ENCODE data around the gene EYS. TPM values are rescaled to one million over a fixed set of nuclear protein-coding genes. Genes with fewer than 3 reads are reported as not detected.

The EYS gene
- total RNA-seq, 1 donor from 2014 or later: not detected

DNA sequence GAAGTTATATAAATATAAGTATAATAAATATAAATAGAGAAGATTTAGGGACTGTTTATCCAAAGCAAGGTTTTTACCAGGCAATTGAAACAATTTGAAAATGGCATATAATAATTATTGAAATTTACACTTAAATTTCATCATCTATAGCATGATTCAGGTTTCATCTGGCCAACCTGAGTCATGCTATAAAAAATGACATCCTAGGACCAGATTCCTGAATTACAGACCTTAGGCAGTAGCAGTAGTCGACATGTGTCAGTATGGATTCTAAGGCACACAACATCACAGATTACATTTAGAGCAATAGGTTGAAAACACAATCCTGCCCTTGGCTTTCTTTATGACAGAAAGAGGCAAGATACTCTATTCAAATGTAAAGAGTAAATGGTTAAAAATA is 1479.2 kb downstream of the EYS start:
- DNase-seq (ENCODE audit: low read depth): no peak
- H3K27me3 ChIP-seq (ENCODE audit: control insufficient read depth, insufficient read depth, low read length): no peaks in the 10 kb centered on the region
- no peaks in the 10 kb centered on the region for H3K36me3 ChIP-seq (ENCODE audit: control insufficient read depth, insufficient read depth, low read length)
- no peak overlapping the region for H3K4me3 ChIP-seq (ENCODE audit: low read depth, low read length)
- TF ChIP-seq, protein P1, sequence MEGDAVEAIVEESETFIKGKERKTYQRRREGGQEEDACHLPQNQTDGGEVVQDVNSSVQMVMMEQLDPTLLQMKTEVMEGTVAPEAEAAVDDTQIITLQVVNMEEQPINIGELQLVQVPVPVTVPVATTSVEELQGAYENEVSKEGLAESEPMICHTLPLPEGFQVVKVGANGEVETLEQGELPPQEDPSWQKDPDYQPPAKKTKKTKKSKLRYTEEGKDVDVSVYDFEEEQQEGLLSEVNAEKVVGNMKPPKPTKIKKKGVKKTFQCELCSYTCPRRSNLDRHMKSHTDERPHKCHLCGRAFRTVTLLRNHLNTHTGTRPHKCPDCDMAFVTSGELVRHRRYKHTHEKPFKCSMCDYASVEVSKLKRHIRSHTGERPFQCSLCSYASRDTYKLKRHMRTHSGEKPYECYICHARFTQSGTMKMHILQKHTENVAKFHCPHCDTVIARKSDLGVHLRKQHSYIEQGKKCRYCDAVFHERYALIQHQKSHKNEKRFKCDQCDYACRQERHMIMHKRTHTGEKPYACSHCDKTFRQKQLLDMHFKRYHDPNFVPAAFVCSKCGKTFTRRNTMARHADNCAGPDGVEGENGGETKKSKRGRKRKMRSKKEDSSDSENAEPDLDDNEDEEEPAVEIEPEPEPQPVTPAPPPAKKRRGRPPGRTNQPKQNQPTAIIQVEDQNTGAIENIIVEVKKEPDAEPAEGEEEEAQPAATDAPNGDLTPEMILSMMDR (IDR thresholded peaks at IDR 0.05; ENCODE audit: insufficient read depth, low read length, poor library complexity, severe bottlenecking): no peak

GRCh38 chr6:64225503-64225902 is 1481.5 kb downstream of the EYS start:
- Histone ChIP-seq H3K4me3 (ENCODE audit: low read depth, low read length) (no peak overlapping the region), H3K27me3 (ENCODE audit: control insufficient read depth, insufficient read depth, low read length) (no peaks in the 10 kb centered on the region), H3K36me3 (ENCODE audit: control insufficient read depth, insufficient read depth, low read length) (no peaks in the 10 kb centered on the region)
- no peak for DNase-seq (ENCODE audit: low read depth)
- TF ChIP-seq, protein P1 (IDR thresholded peaks at IDR 0.05; ENCODE audit: insufficient read depth, low read length, poor library complexity, severe bottlenecking): no peak

GRCh38 chr6:64224819-64225218 is 1482.2 kb downstream of the EYS start:
- TF ChIP-seq, protein P1 (IDR thresholded peaks at IDR 0.05; ENCODE audit: insufficient read depth, low read length, poor library complexity, severe bottlenecking): no peak
- DNase-seq (ENCODE audit: low read depth): no peak
- Histone ChIP-seq H3K27me3 (ENCODE audit: control insufficient read depth, insufficient read depth, low read length) (no peaks in the 10 kb centered on the region), H3K4me3 (ENCODE audit: low read depth, low read length) (no peak overlapping the region), H3K36me3 (ENCODE audit: control insufficient read depth, insufficient read depth, low read length) (no peaks in the 10 kb centered on the region)

DNA sequence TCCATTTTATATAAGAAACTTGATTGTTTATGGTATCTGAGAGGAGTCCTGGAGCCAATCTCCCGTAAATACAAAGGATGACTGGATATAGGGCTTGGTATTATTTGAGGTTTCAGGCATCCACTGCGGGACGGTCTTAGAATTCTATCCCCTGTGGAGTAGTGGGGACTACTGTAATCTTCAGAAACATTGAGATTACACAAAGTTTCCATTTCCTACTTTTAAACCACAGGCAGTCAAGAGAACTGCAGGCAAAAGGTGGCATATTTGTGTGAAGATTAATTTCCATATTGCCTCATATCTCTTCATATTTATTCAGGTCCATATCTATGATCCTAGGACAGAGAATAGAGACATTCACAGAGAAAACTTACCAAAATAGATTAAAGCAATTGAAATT is 1485.2 kb downstream of the EYS start:
- DNase-seq (ENCODE audit: low read depth): no peak
- H3K4me3 ChIP-seq (ENCODE audit: low read depth, low read length): no peak overlapping the region
- H3K36me3 ChIP-seq (ENCODE audit: control insufficient read depth, insufficient read depth, low read length): no peaks in the 10 kb centered on the region
- TF ChIP-seq, protein P1 (IDR thresholded peaks at IDR 0.05; ENCODE audit: insufficient read depth, low read length, poor library complexity, severe bottlenecking): no peak
- H3K27me3 ChIP-seq (ENCODE audit: control insufficient read depth, insufficient read depth, low read length): no peaks in the 10 kb centered on the region

- Histone ChIP-seq H3K36me3 (ENCODE audit: control insufficient read depth, insufficient read depth, low read length) (no peaks in the 10 kb centered on the region), H3K4me3 (ENCODE audit: low read depth, low read length) (no peak overlapping the region), H3K27me3 (ENCODE audit: control insufficient read depth, insufficient read depth, low read length) (no peaks in the 10 kb centered on the region)
- TF ChIP-seq, protein P1 (IDR thresholded peaks at IDR 0.05; ENCODE audit: insufficient read depth, low read length, poor library complexity, severe bottlenecking): no peak
- DNase-seq (ENCODE audit: low read depth): no peak
These were observed 1486.2 kb downstream of the EYS start for GRCh38 chr6:64220801-64221200.

Measured in kidney epithelial cell (primary cell).